AG08396 (cell line): ENCODE measurements around the gene DDX53.

Experiments used
- DNase-seq: peaks from one replicate; pipeline ENCODE4 v3.0.0; 2012; ENCODE audit warnings: low spot score, mixed read lengths

DDX53 gene

GRCh38 chrX:23052324-23052723 lies 52.6 kb downstream of the DDX53 start:
- DNase-seq: no peak
